ENCODE measurements around the gene B3GNT8. TPM values are rescaled to one million over a fixed set of nuclear protein-coding genes. Genes with fewer than 3 reads are reported as not detected.

Gene B3GNT8
- total and polyA plus RNA-seq, 2 experiments from 2014 or later: 5.3 to 17.7 TPM

DNA sequence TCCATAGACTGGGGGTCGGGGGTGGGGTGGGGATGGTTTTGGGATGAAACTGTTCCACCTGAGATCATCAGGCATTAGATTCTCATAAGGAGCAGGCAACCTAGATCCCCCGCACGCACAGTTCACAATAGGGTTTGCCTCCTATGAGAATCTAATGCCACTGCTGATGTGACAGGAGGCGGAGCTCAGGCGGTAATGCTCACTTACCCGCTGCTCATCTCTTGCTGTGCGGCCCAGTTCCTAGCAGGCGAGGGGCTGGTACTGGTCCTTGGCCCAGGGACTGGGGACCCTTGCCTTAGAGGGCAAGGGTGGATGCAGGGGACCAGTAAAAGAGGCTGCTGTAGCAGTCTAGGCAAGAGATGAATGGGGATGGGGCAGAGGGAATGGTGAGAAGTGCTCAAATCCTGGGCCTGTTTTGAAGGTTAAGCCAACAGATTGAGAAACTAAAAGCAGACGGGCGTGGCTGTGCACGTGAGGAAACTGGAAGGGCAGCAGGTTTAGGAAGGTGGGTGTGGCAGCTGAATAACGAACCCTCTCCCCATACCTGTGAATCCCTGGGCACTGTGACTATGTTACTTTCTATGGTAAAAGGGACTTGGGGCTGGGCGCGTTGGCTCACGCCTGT lies 14.3 kb upstream of the B3GNT8 start:
- no peak overlapping the region for H2AFZ ChIP-seq
- no peak overlapping the region for H3K4me2 ChIP-seq
- H3K9me2 ChIP-seq (replicated peaks; ENCODE audit: insufficient read depth): no peaks in the 10 kb centered on the region
- H3K4me1 ChIP-seq (ENCODE audit: insufficient read depth): no peaks in the 10 kb centered on the region
- no peak for DNase-seq (ENCODE audit: low spot score)
- no peak overlapping the region for H3K27ac ChIP-seq
- H4K20me1 ChIP-seq (ENCODE audit: insufficient read depth, poor library complexity, severe bottlenecking): no peaks in the 10 kb centered on the region
- H3K36me3 ChIP-seq (replicated peaks; ENCODE audit: insufficient read depth, low read depth): no peaks in the 10 kb centered on the region
- H3K9me3 ChIP-seq (ENCODE audit: low read depth): no peaks in the 10 kb centered on the region
- 79% methylated on average over 15 of the region's 15 CpGs for WGBS (ENCODE audit: low lambda C conversion rate, missing lambda C conversion rate)
- no peak overlapping the region for H3K4me3 ChIP-seq
- H3K27me3 ChIP-seq: no peaks in the 10 kb centered on the region
- TF ChIP-seq CTCF (IDR thresholded peaks at IDR 0.05; ENCODE audit: poor library complexity): no peak
- TF ChIP-seq EZH2 (IDR thresholded peaks at IDR 0.05; ENCODE audit: borderline replicate concordance): no peak
- no peak for TF ChIP-seq EZH2phosphoT487 (IDR thresholded peaks at IDR 0.05; ENCODE audit: low read depth, severe bottlenecking, unreplicated experiment)
- peaks cover 10% of the 10 kb centered on the region for H3K79me2 ChIP-seq

DNA sequence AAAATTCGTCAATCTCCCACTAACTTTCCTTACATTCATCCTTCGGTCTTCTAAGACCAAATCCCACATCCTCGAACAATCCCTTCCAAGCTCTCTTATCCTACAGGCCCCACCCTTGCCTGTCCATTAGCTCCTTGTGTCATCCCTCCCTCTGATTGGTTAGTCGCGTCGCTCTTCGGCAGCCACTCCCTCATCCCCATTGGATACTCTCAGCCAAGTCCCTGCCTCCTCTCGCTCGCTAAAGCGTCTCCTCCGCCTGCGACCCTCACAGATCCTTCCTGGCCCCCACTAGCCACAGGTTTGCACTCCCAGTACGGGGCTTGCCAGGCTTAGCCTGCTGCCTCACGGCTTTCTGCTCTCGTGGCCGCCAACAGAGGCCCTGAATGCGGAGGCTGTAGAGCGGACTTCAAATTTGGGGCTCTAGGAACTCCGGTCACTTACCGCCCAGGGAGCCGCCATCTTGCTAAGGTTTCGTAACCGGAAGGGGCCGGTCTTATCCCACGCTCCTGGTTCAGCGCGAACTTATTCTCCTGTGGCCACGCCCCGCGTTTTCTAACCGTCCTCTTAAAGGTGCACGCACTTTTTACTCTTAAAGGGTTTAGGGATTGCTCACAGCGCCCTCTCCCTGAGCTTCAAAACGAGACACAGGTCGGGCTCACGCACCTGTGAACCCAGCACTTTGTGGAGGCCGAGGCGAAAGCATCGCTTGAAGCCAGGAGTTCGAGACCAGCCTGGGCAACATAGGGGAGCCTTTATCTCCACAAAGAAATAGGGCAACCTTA lies 12.5 kb upstream of the B3GNT8 start, which contains the start of gene DMAC2:
Gene DMAC2 (minus strand): TSS at position 472 of the 782 bp plus-strand sequence. CDS start 13 bp downstream, at position 459.
- peak; percentile 99 for DNase-seq (ENCODE audit: low spot score)
- Histone ChIP-seq H4K20me1 (ENCODE audit: insufficient read depth, poor library complexity, severe bottlenecking) (no peaks in the 10 kb centered on the region), H3K4me1 (ENCODE audit: insufficient read depth) (no peaks in the 10 kb centered on the region), H3K4me3 (peak within 1 kb of the TSS; percentile 64), H3K36me3 (replicated peaks; ENCODE audit: insufficient read depth, low read depth) (no peaks in the 10 kb centered on the region), H3K9me2 (replicated peaks; ENCODE audit: insufficient read depth) (no peaks in the 10 kb centered on the region), H3K79me2 (peaks cover 10% of the 10 kb centered on the region), H2AFZ (peak within 1 kb of the TSS; percentile 80), H3K27ac (peak within 1 kb of the TSS; percentile 96), H3K4me2 (peak within 1 kb of the TSS; percentile 78), H3K9me3 (ENCODE audit: low read depth) (no peaks in the 10 kb centered on the region), H3K27me3 (no peaks in the 10 kb centered on the region)
- WGBS (ENCODE audit: low lambda C conversion rate, missing lambda C conversion rate): 4% methylated on average over 40 of the region's 40 CpGs
- TF ChIP-seq EZH2phosphoT487 (IDR thresholded peaks at IDR 0.05; ENCODE audit: low read depth, severe bottlenecking, unreplicated experiment) (no peak), CTCF (IDR thresholded peaks at IDR 0.05; ENCODE audit: poor library complexity) (peak; percentile 54)

DNA sequence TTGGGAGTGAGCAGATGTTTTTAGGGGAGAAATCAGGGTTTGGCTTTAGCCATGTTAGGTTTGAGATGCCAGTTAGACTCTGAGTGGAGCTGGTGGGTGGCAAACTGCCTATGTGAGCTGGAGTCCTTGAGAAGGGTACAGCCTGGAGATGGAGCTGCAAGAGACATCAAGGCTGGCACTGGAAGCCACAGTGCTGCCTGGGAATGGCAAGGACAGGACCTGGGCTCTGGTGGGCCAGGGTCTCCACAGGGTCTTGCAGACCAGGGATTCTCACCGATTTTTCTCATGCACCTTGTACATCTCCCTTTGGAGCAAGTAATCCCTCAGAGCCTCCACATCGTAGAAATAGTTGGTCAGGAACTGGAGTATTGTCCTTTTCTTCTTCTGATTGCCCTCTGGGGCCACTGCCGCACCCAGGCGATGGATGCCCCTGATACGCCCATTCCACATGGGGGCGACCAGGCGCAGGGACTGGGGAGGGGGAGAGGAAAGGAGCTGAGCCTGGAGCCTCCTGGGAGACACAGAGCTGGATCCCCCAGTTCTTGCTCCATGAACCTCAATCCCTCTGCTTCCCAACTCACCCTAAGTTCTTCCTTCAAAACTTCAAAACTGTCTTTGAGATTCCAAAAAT lies 10.9 kb upstream of the B3GNT8 start:
- 93% methylated on average over 7 of the region's 7 CpGs for WGBS (ENCODE audit: low lambda C conversion rate, missing lambda C conversion rate)
- peak overlapping the region; percentile 78 for H3K4me2 ChIP-seq
- H3K79me2 ChIP-seq: peaks cover 10% of the 10 kb centered on the region

More for the DNA sequence above, 10.9 kb upstream of the B3GNT8 start:
- Histone ChIP-seq H2AFZ (no peak overlapping the region), H3K9me2 (replicated peaks; ENCODE audit: insufficient read depth) (no peaks in the 10 kb centered on the region), H3K27ac (no peak overlapping the region), H3K36me3 (replicated peaks; ENCODE audit: insufficient read depth, low read depth) (no peaks in the 10 kb centered on the region), H3K27me3 (no peaks in the 10 kb centered on the region), H4K20me1 (ENCODE audit: insufficient read depth, poor library complexity, severe bottlenecking) (no peaks in the 10 kb centered on the region), H3K4me1 (ENCODE audit: insufficient read depth) (no peaks in the 10 kb centered on the region), H3K4me3 (no peak overlapping the region), H3K9me3 (ENCODE audit: low read depth) (no peaks in the 10 kb centered on the region)
- no peak for DNase-seq (ENCODE audit: low spot score)
- TF ChIP-seq CTCF (IDR thresholded peaks at IDR 0.05; ENCODE audit: poor library complexity) (no peak), EZH2phosphoT487 (IDR thresholded peaks at IDR 0.05; ENCODE audit: low read depth, severe bottlenecking, unreplicated experiment) (no peak), EZH2 (IDR thresholded peaks at IDR 0.05; ENCODE audit: borderline replicate concordance) (no peak)

All from hepatocyte (in vitro differentiated cells).